ENCODE data around the gene DPH2.

Gene DPH2

GRCh38 chr1:43969746-43970466, at the start of gene DPH2:
Gene DPH2, plus strand, starts transcription at chr1:43970010. Its CDS starts 166 bp downstream, at chr1:43970176.
- DNase-seq (ENCODE audit: low spot score), result peak; percentile 96

- no peak for DNase-seq (ENCODE audit: low spot score)
Observed at GRCh38 chr1:43921022-43921421, 48.8 kb upstream of the DPH2 start.

- DNase-seq (ENCODE audit: low spot score), result no peak
Observed at GRCh38 chr1:43924516-43924915, 45.3 kb upstream of the DPH2 start.

- DNase-seq (ENCODE audit: low spot score), result no peak
Observed at GRCh38 chr1:43925846-43926245, 44.0 kb upstream of the DPH2 start.

GRCh38 chr1:43930168-43930948, 39.5 kb upstream of the DPH2 start:
- DNase-seq (ENCODE audit: low spot score), result no peak

GRCh38 chr1:43930949-43931275, 38.9 kb upstream of the DPH2 start:
- DNase-seq (ENCODE audit: low spot score), result no peak

- DNase-seq (ENCODE audit: low spot score), result no peak
Observed at GRCh38 chr1:43931711-43932660, 37.8 kb upstream of the DPH2 start.

- no peak for DNase-seq (ENCODE audit: low spot score)
Observed at GRCh38 chr1:43932786-43933385, 36.9 kb upstream of the DPH2 start.

- no peak for DNase-seq (ENCODE audit: low spot score)
Observed at GRCh38 chr1:43933386-43934100, 36.3 kb upstream of the DPH2 start, which contains the start of gene ARTN. Gene ARTN, plus strand, starts transcription at chr1:43933801. Its CDS starts 1,856 bp downstream, at chr1:43935657.

- peak; percentile 82 for DNase-seq (ENCODE audit: low spot score)
Observed at GRCh38 chr1:43934101-43934985, 35.5 kb upstream of the DPH2 start.

- no peak for DNase-seq (ENCODE audit: low spot score)
Observed at GRCh38 chr1:43934986-43935324, 34.9 kb upstream of the DPH2 start.

- no peak for DNase-seq (ENCODE audit: low spot score)
Observed at GRCh38 chr1:43935711-43936427, 33.9 kb upstream of the DPH2 start.

GRCh38 chr1:43936431-43937151, 33.2 kb upstream of the DPH2 start:
- DNase-seq (ENCODE audit: low spot score), result no peak

- no peak for DNase-seq (ENCODE audit: low spot score)
Observed at GRCh38 chr1:43937179-43937865, 32.5 kb upstream of the DPH2 start.

GRCh38 chr1:43938383-43938782, 31.4 kb upstream of the DPH2 start:
- DNase-seq (ENCODE audit: low spot score), result no peak

GRCh38 chr1:43938892-43939587, 30.8 kb upstream of the DPH2 start:
- DNase-seq (ENCODE audit: low spot score), result no peak

GRCh38 chr1:43942411-43942810, 27.4 kb upstream of the DPH2 start:
- DNase-seq (ENCODE audit: low spot score), result no peak

GRCh38 chr1:43944860-43945259, 24.9 kb upstream of the DPH2 start:
- DNase-seq (ENCODE audit: low spot score), result no peak
